LoVo (cell line): ENCODE results near the gene TECTB.

Experiments used
- DNase-seq: peaks from one replicate; pipeline ENCODE4 v3.0.0-alpha.2; 2016; ENCODE audit warnings: low spot score

The TECTB gene

DNA sequence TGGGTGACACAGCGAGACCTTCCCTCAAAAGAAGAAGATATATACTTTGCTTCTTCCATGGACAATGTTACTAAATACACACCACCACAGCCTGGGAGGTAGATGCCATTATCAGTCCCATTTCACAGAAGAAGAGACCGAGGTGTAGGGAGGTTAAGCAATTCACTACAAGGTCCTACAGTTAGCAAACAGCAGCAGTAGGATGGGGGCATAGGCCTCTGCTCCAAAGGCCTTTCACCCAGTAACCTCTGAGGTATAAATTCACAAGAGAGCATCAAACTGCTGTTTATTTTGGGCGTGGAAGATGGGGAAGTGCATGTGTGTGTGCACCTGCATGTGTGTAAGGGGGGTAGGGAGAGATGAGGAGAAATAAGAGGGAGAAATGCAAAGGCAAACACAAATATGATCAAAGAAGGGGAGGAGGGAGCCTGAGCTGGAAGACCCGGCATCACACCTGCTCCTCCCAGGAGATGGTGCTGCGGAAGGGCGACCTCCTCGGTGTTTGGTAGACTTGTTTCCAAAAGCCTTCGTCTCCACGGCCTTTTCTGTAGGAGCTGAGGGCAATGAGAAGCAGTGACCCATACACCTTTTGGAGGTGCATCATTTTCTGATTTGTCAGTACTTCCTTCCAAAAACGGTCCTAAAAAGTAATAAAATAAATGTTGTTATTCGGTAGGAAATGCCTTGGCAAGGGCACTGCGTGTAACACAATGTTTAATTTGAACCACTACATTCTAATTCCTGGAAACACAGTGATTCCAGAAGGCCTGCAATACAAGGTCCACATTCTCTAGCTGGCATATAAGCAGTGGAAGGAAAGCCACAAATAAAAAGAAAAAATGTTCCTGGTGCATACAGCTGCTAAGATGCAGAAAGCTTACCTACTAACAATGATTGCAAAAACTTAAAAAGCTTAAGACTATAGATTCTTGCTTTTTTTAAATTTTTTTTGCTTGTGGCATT, 64.8 kb downstream of the TECTB start:
- DNase-seq = no peak

DNA sequence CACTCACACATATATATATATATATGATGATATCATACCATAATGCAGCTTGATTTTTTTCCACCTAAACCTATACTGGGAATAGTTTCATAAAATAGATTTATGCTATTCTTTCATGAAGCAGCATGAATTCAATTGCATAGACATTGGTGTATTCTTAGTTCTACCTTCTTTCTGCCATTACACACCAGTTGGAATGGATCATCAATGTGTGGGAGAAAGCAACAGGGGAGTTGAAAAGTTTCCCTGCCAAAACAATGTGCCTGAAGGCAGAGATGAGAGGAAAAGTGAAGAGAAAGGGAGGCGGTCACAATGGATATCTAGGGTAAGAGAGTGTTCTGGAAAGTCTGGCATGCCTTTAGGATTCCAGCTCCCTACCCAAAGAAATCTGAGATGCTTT, 65.6 kb downstream of the TECTB start:
- DNase-seq = no peak

DNA sequence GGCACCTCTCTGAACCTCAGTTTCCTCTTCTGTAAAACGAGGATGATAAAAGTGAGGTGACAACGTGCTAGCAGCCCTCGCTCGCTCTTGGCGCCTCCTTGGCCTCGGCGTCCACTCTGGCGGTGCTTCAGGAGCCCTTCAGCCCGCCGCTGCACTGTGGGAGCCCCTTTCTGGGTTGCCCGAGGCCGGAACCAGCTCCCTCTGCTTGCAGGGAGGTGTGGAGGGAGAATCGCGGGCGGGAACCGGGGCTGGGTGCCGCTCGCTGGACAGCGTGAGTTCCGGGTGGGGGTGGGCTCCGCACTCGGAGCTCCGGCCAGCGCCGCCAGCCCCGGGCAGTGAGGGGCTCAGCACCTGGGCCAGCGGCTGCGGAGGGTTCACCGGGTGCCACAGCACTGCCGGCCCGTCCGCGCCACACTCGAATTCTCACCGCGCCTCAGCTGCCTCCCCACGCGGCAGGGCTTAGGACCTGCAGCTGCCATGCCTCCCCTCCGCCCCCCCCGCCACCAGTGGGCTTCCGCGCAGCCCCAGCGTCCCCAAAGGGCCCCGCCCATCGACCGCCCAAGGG, 66.4 kb downstream of the TECTB start:
- no peak for DNase-seq

DNA sequence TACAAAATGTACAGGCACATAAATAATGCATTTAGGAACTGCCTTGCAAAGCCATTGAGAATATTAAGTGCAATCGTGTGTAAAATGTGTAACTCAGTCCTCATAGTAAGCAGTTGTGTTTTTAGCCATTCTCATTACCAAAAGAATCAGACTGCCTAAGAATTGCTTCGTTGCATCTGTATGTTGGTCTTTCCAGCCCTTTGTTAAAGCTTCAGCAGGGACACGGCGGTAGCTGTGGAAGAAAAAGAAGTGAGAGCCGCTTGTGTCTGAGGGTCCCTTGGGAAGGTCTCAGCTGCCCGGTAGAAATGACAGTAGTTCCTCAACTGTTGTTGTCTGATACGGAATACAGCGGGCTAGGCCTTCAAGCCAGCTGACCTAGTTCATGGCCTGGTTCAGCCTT, 67.9 kb downstream of the TECTB start:
- DNase-seq = no peak

GRCh38 chr10:112352044-112352443, 68.8 kb downstream of the TECTB start:
- no peak for DNase-seq

- no peak for DNase-seq
Observed at GRCh38 chr10:112353046-112353445, 69.8 kb downstream of the TECTB start.
